Islet precursor cell (in vitro differentiated cells): ENCODE measurements around the gene H1-8.
"Not testable (repeated sequence)": the region's sequence is repeated elsewhere in the genome, so short reads cannot be mapped to it uniquely, and the experiment has no call there.

Experiments
- DNase-seq: peaks from one replicate; pipeline ENCODE4 v3.0.0-alpha.2; 2018

H1-8 gene

DNA sequence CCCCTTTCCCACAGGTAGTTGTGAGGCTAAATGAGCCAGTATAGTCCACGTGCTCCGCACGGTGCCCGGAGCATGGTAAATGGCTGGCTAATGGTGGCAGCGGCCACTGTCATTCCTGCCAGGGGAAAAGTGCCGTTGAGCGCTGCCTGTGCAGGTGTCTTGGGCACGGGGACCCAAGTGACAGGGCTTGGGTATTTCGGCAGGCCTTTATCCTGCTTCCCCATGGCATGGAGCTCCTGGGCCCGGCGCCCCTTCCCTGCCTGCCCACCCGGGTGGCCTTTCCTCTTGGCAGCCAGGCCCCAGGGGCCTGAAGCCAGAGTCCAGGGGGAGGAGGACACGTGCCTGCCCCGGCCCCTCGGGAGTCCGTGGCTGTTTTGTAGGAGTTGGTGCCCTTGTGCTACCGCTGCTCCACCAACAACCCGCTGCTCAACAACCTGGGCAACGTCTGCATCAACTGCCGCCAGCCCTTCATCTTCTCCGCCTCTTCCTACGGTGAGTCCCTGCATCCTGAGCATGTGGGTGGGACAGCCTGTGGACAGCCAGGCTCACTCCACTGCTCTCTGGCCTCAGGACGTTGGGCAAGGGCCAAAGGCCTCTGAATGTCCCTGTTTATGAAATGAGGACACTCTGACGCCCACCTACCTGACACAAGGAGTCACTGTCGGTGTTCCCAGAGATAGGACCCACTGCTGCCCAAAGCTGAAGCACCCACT lies 27.7 kb upstream of the H1-8 start:
- DNase-seq: not testable (repeated sequence)

DNA sequence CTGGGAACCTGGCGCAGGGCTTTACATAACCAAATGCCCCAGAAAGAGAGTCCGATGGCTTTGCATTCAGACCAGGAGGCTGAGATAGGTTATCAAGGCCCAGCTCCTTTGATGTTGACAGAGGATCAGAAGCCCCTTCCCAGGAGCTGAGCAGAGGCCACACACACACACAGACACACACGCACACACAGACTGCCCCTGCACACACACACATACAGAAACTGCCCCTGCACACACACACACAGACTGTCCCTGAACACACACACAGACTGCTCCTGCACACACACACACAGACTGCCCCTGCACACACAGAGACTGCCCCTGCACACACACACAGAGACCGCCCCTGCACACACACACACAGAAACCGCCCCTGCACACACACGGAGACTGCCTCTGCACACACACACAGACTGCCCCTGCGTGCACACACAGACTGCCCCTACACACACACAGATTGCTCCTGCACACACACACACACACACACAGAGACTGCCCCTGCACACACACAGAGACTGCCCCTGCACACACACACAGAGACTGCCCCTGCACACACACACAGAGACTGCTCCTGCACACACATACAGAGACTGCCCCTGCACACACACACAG lies 27.0 kb upstream of the H1-8 start:
- not testable (repeated sequence) for DNase-seq

DNA sequence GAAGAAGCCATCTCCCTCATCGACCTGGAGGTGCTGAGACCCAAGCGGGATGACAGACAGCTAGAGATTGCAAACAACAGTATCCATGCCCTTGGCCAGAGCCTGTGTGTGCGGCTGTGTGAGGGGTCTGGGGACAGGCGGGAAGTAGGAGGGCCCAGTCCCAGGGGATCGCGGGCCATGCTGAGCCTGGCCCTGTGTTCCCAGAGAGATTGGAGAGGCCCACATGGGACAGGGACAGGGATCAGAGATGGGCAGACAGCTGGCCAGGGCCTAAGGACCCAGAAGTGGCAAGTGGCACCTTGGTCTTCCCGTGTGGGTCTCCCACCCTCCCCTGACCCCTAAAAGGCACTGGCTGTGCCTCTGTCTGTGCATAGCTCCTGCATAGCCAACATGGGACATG lies 25.5 kb upstream of the H1-8 start:
- DNase-seq: no peak

DNA sequence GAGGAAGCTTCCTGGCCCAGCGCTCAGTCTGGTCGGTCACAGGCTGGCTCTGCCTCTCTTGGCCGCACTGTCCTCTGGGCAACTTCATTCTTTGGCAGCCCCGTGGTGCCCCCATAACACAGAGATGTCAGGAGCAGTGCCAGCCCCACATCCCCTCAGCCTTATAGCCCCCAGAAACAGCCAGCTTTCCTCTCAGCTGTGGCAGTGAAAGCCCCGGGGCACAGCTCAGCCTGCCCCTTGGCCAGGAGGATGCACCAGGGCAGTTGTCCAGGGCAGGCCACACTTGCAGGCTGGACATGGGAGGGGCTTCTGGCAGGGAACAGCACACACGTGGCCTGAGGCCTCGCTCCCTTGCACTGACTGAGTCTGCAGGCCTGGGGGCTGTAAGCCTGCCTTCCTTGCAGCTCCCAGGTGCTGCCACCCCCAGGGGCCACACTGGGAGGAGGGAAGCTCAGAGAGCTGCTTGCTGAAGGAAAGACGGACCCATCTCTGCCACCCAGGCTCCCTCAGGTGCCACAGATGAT lies 24.9 kb upstream of the H1-8 start:
- DNase-seq: no peak

DNA sequence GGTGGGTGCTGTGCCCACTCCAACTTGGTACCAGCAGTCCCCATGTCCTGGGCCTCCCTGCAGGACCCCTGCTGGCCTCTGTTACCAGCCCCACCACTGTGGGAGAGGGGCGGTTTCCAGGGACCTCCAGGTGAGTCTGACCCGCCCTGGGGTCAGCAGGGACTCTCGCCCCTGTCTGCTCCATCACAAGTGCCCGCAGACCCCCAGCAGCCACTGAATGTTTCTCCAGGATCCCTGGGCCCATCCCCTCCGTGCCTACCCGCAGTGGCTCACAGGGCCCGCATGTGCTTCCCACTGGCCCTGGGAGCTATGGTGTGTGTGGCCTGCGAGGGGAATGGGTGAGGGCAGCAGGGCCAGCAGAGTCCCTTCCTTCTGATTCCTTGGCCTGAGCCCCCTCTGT lies 24.4 kb upstream of the H1-8 start:
- DNase-seq: no peak

DNA sequence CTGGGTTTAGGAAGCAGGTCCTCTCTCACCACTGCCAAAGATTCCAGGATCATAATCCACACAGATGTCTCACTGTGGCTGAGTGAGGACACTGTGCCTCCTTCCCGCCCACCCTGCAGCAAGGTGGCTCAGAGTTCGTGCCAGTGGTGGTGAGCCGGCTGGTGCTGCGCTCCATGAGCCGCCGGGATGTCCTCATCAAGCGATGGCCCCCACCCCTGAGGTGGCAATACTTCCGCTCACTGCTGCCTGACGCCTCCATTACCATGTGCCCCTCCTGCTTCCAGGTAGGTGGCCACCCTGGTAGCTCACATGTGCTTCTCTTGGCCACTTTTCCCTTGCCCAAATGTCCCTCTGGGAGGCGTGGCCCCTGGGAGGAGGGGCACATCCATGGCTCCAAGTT lies 23.5 kb upstream of the H1-8 start:
- DNase-seq: no peak

DNA sequence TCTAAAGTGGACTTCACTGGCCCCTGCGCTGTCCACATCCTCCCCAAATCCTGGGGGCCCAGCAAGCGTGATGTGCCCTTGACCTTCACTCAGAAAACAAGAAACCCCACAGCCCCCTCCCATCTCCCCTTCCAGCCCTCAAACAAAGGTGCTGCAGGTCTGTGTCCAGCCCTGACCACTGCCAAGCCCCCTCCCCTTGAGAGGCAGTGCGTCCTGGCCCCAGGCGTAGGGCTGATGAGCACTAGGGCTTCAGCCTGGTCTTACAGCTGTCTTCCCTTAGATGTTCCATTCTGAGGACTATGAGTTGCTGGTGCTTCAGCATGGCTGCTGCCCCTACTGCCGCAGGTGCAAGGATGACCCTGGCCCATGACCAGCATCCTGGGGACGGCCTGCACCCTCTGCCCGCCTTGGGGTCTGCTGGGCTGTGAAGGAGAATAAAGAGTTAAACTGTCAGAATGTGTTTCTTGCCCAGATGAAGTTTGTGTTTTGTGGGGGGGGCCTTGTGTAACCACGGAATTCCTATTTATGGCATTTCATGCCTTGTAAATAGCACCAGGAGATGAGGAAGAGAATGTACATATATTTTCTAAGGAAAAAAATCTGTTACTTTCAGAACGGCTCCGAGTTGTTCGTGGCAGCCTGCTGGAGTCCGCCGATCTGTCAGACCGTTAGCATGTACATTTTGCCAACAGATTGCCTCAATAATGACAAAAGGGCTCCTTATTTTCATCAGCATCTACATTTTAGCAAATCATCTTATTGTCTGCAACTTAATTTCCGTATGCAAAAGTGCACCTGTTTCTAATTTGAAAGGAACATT lies 22.9 kb upstream of the H1-8 start:
- DNase-seq: no peak

DNA sequence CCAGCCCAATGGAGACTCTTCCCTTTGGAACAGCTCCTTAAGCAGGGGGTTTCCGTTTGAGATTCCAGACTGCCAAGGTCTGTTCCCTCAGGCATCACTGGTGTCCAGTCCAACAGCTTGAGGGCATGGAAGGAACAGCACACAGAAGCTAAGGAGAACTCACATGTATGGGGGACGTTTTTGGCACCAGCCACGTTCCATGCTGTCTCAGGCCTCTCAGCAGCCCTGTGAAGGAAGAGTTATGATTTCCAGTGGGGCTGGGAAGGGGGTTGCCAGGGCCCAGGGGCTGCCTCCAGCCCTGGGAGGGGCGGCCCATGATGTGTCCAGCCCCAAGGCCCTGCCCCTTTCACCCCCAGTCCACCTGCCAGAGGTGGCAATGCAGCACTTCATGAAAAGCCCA lies 22.0 kb upstream of the H1-8 start:
- DNase-seq: no peak

DNA sequence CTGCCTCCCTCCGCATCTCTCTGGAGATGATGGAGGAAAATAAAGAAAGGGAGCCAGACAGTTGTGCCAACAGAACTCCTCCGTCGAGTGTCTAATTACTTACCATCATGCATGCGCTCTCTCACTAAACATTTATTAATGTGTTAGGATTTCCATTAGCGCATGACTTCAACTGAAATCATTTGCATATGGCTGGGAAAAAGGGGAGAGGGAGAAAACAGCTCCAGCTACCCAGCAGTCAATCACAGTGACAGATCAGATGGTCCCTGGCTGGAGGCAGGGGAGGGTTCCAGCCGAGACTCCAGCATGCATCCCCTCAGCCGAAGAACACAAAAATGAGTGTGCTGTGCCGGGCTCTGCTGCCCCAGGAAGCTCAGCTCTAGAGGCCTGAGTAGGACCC lies 21.4 kb upstream of the H1-8 start:
- DNase-seq: no peak

DNA sequence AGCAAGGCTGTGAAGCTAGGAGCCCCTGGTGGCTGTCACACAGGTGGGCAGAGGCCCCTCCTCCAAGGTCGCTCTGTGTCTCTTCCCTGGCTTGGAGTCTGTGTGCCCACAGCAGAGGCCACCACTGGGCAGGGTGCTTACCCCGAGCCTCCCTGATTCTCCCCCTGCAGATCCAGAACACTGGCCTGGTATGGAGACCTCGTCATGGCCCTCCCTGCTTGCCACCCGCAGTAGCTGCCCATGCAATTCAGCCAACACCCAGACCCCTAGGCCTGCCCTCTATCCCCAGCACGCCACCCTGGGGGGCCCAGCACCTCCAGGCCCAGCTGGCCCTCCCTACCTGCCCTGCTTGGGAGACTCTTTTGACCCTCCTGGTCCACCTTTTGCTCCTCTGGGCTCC lies 20.0 kb upstream of the H1-8 start:
- DNase-seq: no peak

DNA sequence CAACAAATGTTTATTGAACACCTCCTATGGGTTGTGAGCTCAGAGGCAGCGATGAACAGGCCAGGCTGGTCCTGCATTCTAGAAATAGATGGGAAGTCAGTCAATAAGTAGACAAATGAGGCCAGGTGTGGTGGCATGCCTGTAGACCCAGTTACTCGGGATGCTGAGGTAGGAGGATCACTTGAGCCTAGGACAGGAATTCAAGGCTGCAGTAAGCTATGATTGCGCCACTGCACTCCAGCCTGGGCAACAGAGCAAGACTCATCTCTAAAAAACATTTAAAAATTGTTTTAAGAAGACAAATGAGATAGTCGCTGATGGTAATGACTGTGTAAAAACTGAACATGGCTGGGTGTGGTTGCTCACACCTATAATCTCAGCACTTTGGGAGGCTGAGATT lies 18.9 kb upstream of the H1-8 start:
- DNase-seq: no peak

DNA sequence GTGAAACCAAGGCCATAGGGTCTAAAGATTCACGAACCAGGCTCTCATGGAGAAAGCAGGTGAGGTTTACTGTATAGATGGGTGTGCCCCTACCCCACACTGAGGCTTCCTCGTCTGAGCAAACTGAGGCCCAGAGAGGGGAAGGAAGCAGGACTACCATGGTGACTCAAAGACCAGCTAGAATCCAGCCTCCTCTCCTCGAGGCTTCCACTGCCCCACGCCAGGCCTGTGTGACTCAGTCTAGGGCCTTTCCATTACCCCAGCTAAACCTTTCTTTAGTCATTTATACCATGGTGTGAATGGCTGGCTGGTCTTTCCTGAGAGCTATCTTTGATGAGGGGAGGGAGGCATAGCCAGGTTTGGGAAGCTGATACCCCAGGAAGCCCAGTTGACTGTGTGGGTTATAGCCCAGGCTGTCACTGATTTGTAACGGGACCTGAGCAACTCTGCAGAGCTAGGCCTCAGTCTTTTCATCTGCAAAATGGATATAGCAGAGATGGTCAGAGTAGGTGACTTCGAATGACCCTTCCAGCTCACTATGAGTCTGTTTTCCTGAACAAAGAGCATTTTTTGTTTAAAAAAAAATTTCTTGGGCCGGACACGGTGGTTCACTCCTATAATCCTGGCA lies 17.5 kb upstream of the H1-8 start:
- no peak for DNase-seq

DNA sequence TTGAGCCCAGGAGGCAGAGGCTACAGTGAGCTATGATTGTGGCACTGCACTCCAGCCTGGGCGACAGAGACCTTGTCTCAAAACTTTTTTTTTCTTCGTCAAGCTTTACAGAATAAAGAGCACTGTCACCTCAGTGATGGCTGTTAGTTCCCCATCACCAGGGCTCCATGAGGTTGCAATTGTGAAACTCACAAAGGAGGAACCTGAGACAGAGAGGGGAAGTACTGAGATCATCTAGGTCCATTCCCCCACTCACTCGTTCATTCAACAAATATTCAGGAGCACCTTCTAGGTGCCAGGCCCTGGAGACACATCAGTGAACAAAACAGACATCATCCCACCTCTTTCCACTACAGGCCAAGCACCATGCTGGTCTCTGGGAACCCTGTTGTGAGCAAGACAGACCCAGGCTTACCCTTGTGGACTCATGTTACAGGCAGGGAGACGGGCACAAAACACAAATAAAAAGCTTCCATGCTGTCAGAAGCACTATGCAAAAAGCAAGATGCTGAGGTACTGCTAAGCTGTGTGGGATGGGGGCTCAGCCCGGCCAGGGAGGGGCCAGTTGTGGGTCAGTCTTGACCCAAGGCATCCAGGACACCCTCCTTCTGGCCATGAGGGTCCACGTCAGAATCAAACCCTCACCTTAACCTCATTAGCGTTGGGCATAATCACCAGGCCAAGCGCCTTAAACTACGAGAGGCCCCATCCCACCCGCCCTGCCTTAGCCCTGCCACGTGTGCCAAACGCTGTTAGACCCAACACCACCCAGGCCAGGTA lies 16.7 kb upstream of the H1-8 start:
- no peak for DNase-seq

DNA sequence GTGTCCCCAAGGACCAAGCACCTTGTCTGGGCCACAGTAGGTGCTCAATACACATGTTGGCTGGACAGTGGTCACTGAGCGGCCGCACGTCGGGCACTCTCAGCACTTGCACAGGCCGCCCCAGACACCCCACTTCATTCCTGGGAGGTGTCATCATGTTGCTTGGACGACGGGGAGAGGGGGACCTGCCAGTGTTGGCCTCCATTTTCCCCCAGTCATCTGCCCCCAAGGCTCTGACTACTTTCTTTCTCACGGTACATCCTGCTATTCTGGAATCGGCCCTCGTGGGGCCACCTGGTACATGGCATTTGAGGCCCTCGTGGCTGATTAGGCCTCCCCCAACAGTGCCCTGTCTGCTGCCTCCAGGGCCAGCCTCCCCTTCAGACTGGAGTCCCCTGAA lies 15.7 kb upstream of the H1-8 start:
- no peak for DNase-seq

DNA sequence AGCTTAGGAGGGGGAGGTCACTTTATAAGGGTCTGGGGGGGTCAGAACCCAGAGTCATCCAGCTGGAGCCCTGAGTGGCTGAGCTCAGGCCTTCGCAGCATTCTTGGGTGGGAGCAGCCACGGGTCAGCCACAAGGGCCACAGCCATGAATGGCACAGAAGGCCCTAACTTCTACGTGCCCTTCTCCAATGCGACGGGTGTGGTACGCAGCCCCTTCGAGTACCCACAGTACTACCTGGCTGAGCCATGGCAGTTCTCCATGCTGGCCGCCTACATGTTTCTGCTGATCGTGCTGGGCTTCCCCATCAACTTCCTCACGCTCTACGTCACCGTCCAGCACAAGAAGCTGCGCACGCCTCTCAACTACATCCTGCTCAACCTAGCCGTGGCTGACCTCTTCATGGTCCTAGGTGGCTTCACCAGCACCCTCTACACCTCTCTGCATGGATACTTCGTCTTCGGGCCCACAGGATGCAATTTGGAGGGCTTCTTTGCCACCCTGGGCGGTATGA lies 14.3 kb upstream of the H1-8 start, which contains the start of gene RHO:
Gene RHO (plus strand): TSS at position 51 of the 512 bp plus-strand sequence. CDS start 95 bp downstream, at position 146.
- DNase-seq: no peak

DNA sequence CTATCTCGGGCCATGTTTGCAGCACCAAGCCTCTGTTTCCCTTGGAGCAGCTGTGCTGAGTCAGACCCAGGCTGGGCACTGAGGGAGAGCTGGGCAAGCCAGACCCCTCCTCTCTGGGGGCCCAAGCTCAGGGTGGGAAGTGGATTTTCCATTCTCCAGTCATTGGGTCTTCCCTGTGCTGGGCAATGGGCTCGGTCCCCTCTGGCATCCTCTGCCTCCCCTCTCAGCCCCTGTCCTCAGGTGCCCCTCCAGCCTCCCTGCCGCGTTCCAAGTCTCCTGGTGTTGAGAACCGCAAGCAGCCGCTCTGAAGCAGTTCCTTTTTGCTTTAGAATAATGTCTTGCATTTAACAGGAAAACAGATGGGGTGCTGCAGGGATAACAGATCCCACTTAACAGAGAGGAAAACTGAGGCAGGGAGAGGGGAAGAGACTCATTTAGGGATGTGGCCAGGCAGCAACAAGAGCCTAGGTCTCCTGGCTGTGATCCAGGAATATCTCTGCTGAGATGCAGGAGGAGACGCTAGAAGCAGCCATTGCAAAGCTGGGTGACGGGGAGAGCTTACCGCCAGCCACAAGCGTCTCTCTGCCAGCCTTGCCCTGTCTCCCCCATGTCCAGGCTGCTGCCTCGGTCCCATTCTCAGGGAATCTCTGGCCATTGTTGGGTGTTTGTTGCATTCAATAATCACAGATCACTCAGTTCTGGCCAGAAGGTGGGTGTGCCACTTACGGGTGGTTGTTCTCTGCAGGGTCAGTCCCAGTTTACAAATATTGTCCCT lies 13.4 kb upstream of the H1-8 start:
- no peak for DNase-seq

DNA sequence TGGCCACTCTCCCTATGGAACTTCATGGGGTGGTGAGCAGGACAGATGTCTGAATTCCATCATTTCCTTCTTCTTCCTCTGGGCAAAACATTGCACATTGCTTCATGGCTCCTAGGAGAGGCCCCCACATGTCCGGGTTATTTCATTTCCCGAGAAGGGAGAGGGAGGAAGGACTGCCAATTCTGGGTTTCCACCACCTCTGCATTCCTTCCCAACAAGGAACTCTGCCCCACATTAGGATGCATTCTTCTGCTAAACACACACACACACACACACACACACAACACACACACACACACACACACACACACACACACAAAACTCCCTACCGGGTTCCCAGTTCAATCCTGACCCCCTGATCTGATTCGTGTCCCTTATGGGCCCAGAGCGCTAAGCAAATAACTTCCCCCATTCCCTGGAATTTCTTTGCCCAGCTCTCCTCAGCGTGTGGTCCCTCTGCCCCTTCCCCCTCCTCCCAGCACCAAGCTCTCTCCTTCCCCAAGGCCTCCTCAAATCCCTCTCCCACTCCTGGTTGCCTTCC lies 12.7 kb upstream of the H1-8 start:
- DNase-seq: no peak

DNA sequence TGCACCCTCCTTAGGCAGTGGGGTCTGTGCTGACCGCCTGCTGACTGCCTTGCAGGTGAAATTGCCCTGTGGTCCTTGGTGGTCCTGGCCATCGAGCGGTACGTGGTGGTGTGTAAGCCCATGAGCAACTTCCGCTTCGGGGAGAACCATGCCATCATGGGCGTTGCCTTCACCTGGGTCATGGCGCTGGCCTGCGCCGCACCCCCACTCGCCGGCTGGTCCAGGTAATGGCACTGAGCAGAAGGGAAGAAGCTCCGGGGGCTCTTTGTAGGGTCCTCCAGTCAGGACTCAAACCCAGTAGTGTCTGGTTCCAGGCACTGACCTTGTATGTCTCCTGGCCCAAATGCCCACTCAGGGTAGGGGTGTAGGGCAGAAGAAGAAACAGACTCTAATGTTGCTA lies 12.2 kb upstream of the H1-8 start:
- DNase-seq: no peak

DNA sequence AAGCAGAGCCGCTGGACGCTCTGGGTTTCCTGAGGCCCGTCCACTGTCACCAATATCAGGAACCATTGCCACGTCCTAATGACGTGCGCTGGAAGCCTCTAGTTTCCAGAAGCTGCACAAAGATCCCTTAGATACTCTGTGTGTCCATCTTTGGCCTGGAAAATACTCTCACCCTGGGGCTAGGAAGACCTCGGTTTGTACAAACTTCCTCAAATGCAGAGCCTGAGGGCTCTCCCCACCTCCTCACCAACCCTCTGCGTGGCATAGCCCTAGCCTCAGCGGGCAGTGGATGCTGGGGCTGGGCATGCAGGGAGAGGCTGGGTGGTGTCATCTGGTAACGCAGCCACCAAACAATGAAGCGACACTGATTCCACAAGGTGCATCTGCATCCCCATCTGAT lies 11.3 kb upstream of the H1-8 start:
- DNase-seq: no peak

DNA sequence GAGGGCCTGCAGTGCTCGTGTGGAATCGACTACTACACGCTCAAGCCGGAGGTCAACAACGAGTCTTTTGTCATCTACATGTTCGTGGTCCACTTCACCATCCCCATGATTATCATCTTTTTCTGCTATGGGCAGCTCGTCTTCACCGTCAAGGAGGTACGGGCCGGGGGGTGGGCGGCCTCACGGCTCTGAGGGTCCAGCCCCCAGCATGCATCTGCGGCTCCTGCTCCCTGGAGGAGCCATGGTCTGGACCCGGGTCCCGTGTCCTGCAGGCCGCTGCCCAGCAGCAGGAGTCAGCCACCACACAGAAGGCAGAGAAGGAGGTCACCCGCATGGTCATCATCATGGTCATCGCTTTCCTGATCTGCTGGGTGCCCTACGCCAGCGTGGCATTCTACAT lies 10.7 kb upstream of the H1-8 start:
- DNase-seq: no peak

DNA sequence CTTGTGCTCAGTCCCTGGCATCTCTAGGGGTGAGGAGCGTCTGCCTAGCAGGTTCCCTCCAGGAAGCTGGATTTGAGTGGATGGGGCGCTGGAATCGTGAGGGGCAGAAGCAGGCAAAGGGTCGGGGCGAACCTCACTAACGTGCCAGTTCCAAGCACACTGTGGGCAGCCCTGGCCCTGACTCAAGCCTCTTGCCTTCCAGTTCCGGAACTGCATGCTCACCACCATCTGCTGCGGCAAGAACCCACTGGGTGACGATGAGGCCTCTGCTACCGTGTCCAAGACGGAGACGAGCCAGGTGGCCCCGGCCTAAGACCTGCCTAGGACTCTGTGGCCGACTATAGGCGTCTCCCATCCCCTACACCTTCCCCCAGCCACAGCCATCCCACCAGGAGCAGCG lies 9.6 kb upstream of the H1-8 start:
- no peak for DNase-seq
